Upper lobe of left lung (tissue), 4 donors: ENCODE measurements around the gene NOX4.

Experiments used
- EP300 ChIP-seq, 4 donors: sonication (generic); formaldehyde crosslinking; IDR thresholded peaks; one replicate each; pipeline ENCODE4 v1.5.1; 2017; ENCODE audit warnings: antibody characterized with exemption in 4 of 4, control low read depth in 2 of 4
- POLR2AphosphoS5 ChIP-seq, 2 donors: sonication (generic); formaldehyde crosslinking; IDR thresholded peaks; one replicate each; pipeline ENCODE4 v1.5.1; 2017; ENCODE audit warnings: antibody characterized with exemption in 2 of 2

DNA sequence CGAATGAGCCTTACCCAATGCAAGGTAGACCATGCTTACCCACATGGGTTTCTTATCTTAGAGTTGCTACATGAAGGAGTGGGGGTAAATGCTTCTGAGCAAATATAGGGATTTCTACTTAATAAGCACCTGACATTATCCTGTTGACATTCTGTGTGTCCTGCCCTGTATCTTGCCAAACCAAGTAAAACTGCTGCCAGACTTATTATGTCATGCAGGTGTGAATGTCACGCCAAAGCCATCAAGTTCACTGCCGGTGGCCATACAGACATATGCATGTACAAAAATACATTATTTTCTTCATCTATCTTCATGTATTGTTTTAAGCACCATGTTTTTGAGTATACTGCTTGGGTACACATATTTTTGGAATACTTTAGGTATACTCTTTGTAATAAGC is 70.2 kb downstream of the NOX4 start:
- TF ChIP-seq EP300 (IDR thresholded peaks at IDR 0.05) (no peak), POLR2AphosphoS5 (IDR thresholded peaks at IDR 0.05) (no peak)
